HG03139 (cell line): ENCODE data around the gene SYT6.

Experiments
- ATAC-seq: cut with Tn5 transposase; IDR thresholded peaks from one replicate; pipeline ENCODE4 v1.9.1; 2021; ENCODE audit not compliant: unreplicated experiment

SYT6 gene, protein sequence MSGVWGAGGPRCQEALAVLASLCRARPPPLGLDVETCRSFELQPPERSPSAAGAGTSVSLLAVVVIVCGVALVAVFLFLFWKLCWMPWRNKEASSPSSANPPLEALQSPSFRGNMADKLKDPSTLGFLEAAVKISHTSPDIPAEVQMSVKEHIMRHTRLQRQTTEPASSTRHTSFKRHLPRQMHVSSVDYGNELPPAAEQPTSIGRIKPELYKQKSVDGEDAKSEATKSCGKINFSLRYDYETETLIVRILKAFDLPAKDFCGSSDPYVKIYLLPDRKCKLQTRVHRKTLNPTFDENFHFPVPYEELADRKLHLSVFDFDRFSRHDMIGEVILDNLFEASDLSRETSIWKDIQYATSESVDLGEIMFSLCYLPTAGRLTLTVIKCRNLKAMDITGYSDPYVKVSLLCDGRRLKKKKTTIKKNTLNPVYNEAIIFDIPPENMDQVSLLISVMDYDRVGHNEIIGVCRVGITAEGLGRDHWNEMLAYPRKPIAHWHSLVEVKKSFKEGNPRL

DNA sequence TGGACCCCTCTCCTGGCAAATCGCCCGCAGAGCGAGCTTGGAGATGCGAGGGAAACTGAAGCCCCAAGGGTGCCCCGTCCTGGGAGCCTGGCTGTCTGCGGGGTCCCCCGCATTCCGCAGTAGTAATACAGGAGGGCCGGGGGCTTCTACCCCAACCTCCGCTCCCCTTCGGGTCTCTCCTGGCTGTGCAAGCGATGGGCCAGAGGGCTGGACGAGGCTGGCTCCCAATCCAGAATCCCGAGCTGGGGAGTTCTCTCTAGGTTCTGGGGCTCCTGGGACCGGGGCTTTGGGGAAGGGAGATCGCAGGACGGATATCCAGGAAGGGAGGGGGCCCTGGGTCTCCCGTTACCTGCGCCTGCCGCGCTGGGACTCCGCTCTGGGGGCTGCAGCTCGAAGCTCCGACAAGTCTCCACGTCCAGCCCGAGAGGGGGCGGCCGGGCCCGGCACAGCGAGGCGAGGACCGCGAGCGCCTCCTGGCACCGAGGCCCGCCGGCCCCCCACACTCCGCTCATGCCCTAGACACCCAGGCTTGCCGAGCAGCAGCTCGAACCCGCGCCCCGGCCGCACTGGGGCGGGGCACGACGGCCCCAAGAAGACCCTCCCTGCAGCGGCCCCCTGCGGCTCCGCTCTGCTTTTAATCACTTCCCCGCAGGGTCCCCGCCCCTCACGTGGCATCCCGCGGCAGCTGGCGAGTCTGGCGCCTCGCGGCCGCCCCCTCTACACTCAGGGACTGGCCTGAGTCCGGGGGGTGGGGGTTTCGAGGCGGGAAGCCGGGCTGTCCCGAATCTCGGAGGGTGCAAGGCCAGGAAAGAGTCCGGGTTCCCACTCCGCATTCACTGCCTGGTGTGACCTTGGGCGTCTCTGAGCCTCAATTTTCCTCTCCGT lies at the start of gene SYT6:
Gene SYT6 (minus strand): TSS at position 609 of the 885 bp plus-strand sequence. CDS start 97 bp downstream, at position 512.
- ATAC-seq = no peak

DNA sequence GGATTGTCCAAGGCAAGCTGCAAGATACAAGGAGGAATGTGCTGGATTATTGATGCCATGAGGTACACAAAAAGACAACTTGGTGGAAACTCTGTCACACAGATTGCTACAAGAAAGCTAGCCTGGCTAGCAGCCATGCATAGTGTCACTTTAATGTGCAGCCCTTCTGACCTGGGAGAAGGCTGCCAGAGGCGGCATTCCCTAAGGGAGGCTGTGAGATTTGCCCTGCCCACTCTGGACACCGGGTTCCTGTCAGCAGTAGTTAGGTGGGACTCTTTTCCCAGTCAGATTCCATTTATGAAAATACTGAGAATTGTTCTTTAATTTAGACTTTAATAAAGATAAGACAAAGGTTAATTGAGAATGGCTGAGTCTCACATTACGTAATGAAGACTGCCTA lies 47.8 kb upstream of the SYT6 start:
- no peak for ATAC-seq

DNA sequence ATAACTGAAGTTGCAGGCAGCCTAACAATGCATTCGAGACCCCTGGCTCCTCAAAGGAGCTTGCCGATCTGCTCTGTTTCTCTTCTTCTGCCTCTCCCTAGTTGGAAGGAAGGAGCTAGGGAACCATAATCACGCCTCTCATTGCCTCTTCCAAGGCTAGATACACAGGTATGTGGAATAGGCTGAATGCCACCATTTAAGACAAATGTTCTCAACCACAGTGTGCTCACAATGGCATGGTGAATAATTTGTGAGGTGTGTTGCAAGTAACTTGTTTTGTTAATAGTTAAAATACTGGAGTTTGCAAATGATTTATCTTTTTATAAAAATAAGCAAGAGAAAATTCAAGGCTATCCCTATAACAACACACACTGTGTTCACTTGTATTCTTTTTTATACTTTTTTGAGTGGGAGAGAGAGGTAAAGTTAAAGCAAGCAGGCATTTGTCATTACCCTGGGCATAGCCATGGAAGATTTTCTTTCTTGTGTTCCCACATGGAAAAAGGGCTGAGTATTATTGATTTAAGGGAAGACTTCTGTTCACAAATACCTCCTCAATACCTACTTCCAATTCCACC lies 45.4 kb upstream of the SYT6 start:
- no peak for ATAC-seq

DNA sequence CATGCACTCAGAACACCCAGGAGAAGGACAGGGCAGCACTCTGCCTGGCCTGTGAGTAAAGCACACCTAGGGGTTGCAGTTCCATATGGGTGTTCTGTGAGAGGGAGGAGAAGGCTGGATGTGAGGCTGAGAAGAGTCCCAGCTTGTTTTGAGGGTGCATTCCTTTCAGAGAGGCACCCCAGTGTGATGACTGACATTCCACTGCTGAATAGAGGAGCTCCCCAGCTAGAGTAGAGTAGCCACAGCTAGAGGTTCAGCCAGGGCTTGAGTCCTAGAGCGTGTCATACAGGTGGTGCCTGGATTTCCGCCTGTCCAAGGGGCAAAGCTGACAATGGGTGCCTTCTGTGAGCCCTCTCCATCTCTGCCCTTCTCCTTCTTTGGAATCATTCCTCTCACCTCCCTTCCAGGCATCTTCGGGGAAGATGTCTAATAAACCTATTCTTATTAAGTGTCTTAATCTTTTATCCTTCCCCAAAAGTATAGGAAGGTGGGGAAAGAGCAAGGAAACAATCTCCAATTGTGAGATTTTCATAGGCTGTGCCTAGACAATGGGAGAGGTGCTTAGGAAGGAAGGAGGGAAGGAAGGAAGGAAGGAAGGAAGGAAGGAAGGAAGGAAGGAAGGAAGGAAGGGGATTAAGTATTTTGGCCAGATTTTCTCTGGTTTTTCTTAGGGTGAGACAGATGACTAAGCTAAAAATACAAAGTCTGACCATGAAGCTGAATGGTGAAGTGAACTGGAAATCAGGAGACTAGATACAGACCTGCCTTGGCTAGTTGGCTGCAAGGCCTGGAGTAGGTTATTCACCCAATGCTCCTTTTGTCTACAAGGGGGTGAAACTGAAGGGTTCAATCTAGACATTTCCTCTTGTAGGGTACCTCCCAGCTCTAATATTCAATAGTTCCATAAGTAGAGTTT lies 43.6 kb upstream of the SYT6 start:
- ATAC-seq = no peak

- no peak for ATAC-seq
Measured at GRCh38 chr1:114195819-114196218, 42.1 kb upstream of the SYT6 start.

DNA sequence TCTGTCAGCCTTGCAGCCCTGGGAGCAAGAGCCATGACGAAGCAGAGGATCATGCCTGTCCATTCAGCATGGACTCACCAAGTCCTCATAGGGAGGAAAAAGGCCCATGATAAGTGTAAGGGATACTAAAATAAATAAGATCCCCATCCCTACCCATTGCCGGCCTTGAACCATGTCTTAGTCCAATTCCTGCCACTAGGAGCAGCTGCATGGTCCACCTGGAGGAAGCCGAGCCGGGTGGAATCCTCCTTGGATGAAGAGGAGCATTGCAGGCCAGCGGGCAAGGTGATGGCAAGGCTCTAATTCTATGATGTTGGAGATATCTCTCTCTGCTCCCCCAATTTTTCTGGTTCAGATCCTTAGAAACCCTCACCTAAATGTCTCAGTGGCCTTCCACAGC lies 38.7 kb upstream of the SYT6 start:
- ATAC-seq = no peak

DNA sequence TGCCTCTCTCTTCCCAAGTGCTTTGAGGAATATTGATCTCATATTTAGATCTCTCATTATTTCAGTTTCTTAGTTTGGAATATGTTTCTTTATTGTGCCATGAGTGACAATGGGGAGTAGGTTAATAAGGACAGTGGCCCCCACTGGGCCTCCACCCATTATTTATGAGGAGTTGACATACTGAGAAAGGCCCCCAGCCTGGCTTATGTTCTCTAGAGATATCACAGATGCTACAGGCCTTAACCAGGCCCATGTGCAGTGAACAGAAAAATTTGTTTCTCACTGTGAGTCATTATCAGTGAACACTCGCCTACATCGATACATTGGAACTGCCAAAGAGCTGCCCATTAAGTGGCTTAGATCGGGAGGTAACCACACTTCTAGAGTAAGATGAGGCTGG lies 35.7 kb upstream of the SYT6 start:
- no peak for ATAC-seq

DNA sequence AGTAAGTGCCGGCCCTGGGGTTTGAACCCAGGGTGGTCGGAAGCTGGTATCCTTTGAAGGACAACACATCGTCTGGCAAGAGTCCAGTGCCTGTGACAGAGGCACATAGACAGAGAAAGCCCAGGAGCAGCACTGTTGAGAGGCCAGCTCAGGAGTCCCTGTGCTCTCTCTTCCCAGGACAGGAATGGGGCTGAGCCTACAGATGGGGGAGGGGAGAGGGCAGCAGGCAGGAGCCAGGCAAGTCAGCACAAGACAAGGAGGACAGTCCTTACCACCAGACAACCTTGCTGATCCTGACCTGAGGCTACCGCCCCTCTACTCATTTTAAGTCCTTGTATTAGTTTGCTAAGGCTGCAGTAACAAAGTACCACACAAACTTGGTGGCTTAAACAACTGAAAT lies 27.7 kb upstream of the SYT6 start:
- ATAC-seq = no peak

GRCh38 chr1:114180742-114181141 lies 27.1 kb upstream of the SYT6 start:
- no peak for ATAC-seq

- no peak for ATAC-seq
Measured at GRCh38 chr1:114178936-114179335, 25.3 kb upstream of the SYT6 start.

DNA sequence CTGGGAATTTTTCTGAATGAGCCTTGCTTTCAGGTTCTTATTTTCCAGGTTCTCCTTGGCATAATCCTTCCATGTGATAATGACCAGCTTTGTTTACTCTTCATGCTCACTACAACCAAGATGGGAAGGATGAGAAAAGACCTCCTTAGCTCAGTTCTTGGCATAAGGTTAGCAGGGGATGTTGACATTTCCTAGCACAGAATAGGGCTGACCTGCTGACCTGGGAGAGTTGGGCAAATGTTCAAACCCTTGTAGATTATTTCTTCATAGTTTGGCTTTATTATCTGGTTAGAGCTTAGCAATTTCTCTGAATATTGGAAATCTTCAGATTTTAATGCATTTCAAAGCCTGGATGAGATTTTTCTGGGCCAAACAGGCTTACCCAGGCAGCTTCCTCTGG lies 23.6 kb upstream of the SYT6 start:
- ATAC-seq = no peak

DNA sequence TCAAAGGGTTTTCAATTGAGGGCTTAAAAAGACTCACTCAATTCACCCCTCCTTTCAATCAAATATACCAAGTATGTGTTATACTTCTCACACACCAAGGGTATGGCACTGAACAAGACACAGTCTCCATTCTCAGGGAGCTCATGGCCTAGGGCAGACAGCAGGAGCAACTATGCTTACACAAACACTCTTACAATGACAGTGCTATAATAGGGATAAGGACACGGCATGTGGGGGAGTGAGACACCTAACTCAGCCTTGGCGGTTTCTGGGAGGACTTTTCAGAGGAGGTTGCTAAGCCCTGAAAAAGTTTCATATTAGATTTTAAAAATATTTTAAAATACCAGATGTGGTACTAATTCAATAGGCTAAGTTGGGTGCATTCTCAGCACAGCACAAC lies 22.7 kb upstream of the SYT6 start:
- no peak for ATAC-seq

DNA sequence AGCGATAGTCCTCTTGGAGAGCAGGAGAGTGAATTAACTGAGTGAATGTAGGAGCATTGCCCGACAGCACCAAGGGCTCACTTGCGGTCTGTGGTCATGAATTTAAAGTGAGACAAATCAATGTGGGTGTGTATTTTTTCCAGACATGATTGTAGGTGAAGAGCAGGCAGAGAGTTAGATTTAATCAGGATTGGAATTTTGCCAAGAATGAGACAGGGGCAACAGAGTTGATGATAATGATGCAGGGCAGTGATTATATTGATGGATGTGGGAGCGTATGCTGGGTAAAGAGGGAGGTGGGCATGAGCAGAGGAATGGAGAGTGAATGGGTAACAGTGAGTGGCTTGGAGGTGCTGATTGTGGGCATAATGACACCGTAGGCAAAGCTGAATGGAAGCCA lies 20.0 kb upstream of the SYT6 start:
- no peak for ATAC-seq

GRCh38 chr1:114169509-114169908 lies 15.8 kb upstream of the SYT6 start:
- ATAC-seq = no peak

- ATAC-seq = no peak
Measured at GRCh38 chr1:114167226-114167625, 13.6 kb upstream of the SYT6 start.

- no peak for ATAC-seq
Measured at GRCh38 chr1:114164840-114165543, 11.3 kb upstream of the SYT6 start.

DNA sequence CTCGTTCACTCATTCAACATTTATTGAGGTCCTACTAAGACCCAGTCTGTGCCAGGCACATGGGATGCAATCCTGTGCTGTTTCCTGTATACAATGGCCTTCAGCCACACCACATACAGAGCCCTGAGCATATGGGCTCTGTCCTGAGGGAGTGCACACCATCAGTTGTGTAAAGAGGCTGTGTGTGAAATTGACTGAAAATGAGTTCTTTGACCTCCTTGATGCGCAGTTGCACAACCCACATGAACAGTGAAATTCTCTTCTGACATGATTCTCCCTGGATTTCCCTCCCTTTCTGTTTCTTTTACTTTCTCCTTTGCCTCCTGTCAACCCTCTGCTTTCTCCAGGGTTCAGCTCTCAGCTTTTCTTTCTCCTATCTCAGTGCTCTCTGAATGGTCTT lies 6.3 kb upstream of the SYT6 start:
- ATAC-seq = no peak

- ATAC-seq = no peak
Measured at GRCh38 chr1:114157275-114157660, 3.6 kb upstream of the SYT6 start.

DNA sequence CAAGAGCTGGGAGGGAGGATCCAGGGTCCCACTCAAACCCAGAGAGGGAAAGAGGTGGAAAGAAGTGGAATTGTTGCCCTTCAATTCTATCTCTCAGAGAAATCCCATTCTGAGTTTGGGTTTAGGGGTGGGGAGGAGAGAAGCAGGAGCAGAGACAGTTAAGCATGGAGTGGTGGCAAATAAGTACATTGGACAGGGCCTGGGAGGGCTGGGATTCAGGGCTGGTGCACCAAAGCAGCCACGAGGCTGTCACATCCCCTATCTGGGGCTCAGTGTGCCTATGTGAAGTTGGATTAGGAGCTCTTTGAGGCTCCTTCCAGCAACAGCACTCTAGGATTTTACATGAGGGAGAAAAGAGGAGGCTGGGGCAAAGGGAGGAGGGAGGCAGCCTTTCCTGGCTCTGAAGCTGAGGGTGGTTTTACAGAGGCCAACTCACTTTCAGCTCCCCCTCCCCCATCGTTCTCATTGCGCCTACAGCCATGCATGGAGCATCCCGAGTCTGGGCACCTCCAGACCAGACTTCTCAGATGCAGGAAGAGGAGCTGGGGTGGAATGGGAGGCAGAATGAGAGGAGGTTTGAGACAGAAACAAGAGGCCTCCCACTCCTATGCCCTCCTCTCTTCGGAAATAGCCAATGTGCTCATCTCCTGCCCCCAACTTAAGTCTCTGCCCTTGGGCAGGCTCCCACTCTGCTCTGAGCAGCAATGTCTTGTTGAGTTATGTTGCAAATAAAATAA lies 3.0 kb upstream of the SYT6 start:
- no peak for ATAC-seq
